Measurements from ENCODE around the gene COMTD1.

GRCh38 chr10:75236178-75236825 lies 545 bp upstream of the COMTD1 start:
- no peak for TF ChIP-seq EP300 (IDR thresholded peaks at IDR 0.05)
- TF ChIP-seq CTCF (IDR thresholded peaks at IDR 0.05) = no peak
- no peak for TF ChIP-seq POLR2AphosphoS5 (IDR thresholded peaks at IDR 0.05)
- TF ChIP-seq POLR2A (IDR thresholded peaks at IDR 0.05) = no peak
